Measurements from ENCODE around the gene FAM170B. TPM values are rescaled to one million over a fixed set of nuclear protein-coding genes. Genes with fewer than 3 reads are reported as not detected.

The FAM170B gene
- total RNA-seq, 8 experiments from 2014 or later = 0.14 to 0.36 (median 0.22) TPM; not detected in 4

DNA sequence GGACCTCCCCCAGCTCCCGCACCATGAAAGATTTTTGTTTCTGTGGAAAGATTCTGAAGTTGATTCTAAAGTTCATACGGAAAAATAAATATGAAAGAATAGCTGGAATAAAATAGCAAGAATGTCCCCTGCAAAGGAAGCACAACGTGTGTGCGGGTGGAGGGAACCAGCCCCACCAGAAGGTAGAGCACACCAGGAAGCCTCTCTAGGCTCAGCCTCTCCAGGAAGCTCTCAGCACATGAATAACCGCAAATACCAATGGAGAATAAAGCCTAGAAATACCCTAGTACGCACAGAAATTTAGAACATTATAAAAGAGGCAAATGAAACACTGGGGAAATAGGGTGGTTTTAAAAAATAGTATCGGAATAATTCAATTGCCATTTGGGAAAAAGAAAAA, 24.6 kb upstream of the FAM170B start:
- 33 to 95% (median 64%) methylated on average over 1 to 7 of the region's 7 CpGs for WGBS, 10 experiments
- in situ Hi-C loops (cut with MboI; ENCODE audit: low pct_unique_long_range_greater_than_20kb in 2 of 9, low sequenced_read_pairs in 9 of 9, unreplicated experiment in 9 of 9) = loop anchor here in 2 of 9 experiments (25.0 kb wide), 3 partner anchors 171 to 496 kb away; no protein-coding TSS in a partner anchor
- no peak overlapping the region for H3K4me3 ChIP-seq
- ATAC-seq (replicated peaks in 6 of 8) = no peak
- no peaks in the 10 kb centered on the region for H3K4me1 ChIP-seq (replicated peaks in 1 of 2)
- no peak overlapping the region for H3K27ac ChIP-seq

DNA sequence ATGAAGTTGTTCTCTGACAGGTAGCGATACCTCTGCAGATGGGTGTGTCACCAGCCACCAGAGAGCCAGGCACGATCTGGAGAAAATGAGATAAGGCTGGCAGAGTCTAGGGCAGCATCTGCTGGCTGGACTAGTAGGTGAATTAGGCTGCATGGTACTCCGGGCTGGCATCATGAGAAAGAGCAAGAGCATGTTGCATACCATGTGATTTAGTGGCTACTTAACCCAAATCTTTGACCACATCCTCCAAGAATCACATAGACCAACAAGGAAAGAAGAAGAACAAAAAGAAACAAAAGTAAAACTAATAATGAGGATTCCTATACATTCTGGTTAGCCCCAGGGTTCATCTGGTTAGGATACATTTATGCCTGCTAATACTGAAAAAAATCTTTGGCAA, 23.4 kb upstream of the FAM170B start:
- ATAC-seq (replicated peaks in 6 of 8) = no peak
- Histone ChIP-seq H3K4me1 (replicated peaks in 1 of 2) (no peaks in the 10 kb centered on the region), H3K4me3 (no peak overlapping the region), H3K27ac (no peak overlapping the region)
- 40 to 100% (median 81%) methylated on average over 1 to 3 of the region's 3 CpGs; no CpG with 5 or more reads in 2 of the 10 experiments for WGBS, 10 experiments
- in situ Hi-C loops (cut with MboI; ENCODE audit: low pct_unique_long_range_greater_than_20kb in 2 of 9, low sequenced_read_pairs in 9 of 9, unreplicated experiment in 9 of 9) = loop anchor here in 2 of 9 experiments (25.0 kb wide), 3 partner anchors 170 to 495 kb away; no protein-coding TSS in a partner anchor

DNA sequence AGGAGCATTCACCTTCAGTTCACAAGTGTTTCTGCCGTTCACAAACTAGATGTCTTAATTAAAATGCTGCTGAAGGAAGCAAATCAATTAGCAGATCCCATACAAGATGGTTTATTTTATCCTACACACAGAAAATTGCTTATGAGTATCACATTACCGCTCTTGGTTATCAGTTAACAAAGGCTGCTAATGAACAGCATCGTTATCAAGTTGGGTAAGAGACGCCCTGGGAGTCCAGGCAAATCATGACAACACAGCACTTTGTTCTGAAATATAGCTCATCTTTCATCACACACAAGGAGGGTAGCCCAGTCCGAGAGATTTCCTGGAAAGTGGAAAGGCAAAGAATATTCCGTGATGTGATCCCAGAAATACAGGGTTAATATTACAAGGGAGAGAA, 20.8 kb upstream of the FAM170B start:
- H3K27ac ChIP-seq = no peak overlapping the region
- no peak overlapping the region for H3K4me3 ChIP-seq
- WGBS, 10 experiments = 69 to 100% (median 92%) methylated on average over 1 to 6 of the region's 6 CpGs; no CpG with 5 or more reads in 1 of the 10 experiments
- ATAC-seq (replicated peaks in 6 of 8) = no peak
- no peaks in the 10 kb centered on the region for H3K4me1 ChIP-seq (replicated peaks in 1 of 2)
- in situ Hi-C loops (cut with MboI; ENCODE audit: low pct_unique_long_range_greater_than_20kb in 2 of 9, low sequenced_read_pairs in 9 of 9, unreplicated experiment in 9 of 9) = loop anchor here in 2 of 9 experiments (25.0 kb wide), 3 partner anchors 167 to 492 kb away; no protein-coding TSS in a partner anchor

DNA sequence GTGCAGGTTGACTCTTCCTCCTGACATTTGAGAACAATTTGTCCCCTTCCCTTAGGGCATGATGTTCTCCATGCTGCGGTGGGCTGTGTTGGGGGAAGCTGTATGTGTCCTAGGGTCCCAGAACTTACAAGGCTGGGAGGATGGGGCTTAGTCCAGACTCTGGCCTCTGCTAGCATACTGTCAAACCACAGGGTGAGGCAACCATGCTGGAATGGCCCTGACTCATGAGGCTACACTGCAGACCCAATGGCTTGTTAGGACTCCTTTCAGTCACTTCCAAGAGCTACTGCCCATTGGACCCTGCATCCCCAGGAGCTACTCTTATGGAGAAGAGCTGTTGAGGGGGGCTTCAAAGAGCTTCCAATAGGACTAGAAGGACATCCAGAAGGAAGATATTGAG, 20.1 kb upstream of the FAM170B start:
- in situ Hi-C loops (cut with MboI; ENCODE audit: low pct_unique_long_range_greater_than_20kb in 2 of 9, low sequenced_read_pairs in 9 of 9, unreplicated experiment in 9 of 9) = loop anchor here in 2 of 9 experiments (25.0 kb wide), 3 partner anchors 167 to 492 kb away; no protein-coding TSS in a partner anchor

DNA sequence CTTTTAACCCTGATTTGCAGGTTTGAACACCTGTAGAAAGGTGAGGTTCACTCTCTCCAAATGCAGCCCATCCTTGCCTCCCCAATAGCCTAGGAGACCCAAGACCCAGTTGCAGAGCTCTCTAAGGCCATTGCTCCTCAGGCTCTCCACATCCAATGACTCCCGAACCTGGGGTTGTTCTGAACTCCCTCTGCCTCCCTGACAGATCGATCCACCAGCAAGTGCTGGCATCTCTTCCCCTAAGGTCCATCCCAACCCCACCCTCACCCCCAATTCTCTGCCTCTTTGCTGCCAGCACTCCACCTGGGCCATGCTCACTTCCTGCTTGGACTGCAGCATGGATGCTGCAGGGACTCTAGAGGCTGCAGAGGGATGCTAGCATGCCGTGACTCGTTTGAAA, 19.3 kb upstream of the FAM170B start:
- Histone ChIP-seq H3K4me1 (replicated peaks in 1 of 2) (no peaks in the 10 kb centered on the region), H3K27ac (no peak overlapping the region), H3K4me3 (no peak overlapping the region)
- 17 to 80% (median 58%) methylated on average over 1 to 4 of the region's 4 CpGs; no CpG with 5 or more reads in 4 of the 10 experiments for WGBS, 10 experiments
- no peak for ATAC-seq (replicated peaks in 6 of 8)
- in situ Hi-C loops (cut with MboI; ENCODE audit: low pct_unique_long_range_greater_than_20kb in 2 of 9, low sequenced_read_pairs in 9 of 9, unreplicated experiment in 9 of 9) = loop anchor here in 2 of 9 experiments (25.0 kb wide), 3 partner anchors 166 to 491 kb away; no protein-coding TSS in a partner anchor

More for the DNA sequence above, 20.1 kb upstream of the FAM170B start:
- H3K27ac ChIP-seq = no peak overlapping the region
- peak in 1 of 8 experiments; percentile 53 for ATAC-seq (replicated peaks in 6 of 8)
- no peaks in the 10 kb centered on the region for H3K4me1 ChIP-seq (replicated peaks in 1 of 2)
- WGBS, 10 experiments = 40 to 100% (median 81%) methylated on average over 1 of the region's 1 CpG; no CpG with 5 or more reads in 6 of the 10 experiments
- no peak overlapping the region for H3K4me3 ChIP-seq

DNA sequence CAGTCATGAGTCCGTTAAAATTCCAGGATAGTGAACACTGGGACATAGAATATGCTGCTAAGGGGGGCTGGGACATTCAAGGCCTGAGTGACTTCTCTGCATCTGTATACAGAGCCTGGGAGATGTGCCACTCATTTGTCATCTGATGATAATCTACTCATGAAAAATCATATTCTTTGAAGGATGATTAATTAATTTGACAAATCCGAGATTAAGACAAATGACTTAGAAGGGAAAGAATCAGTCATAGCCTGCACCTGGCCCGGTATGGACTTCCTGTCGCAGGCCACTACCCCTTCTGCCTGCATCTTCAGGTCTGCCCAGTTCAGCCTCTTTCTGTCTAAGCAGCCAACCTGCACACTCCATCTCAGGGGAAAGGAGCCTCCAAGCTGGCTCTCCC, 18.8 kb upstream of the FAM170B start:
- 40 to 93% (median 83%) methylated on average over 1 to 3 of the region's 4 CpGs; no CpG with 5 or more reads in 1 of the 10 experiments for WGBS, 10 experiments
- in situ Hi-C loops (cut with MboI; ENCODE audit: low pct_unique_long_range_greater_than_20kb in 2 of 9, low sequenced_read_pairs in 9 of 9, unreplicated experiment in 9 of 9) = loop anchor here in 2 of 9 experiments (25.0 kb wide), 3 partner anchors 165 to 490 kb away; no protein-coding TSS in a partner anchor
- Histone ChIP-seq H3K4me1 (replicated peaks in 1 of 2) (no peaks in the 10 kb centered on the region), H3K4me3 (no peak overlapping the region), H3K27ac (no peak overlapping the region)
- ATAC-seq (replicated peaks in 6 of 8) = no peak

DNA sequence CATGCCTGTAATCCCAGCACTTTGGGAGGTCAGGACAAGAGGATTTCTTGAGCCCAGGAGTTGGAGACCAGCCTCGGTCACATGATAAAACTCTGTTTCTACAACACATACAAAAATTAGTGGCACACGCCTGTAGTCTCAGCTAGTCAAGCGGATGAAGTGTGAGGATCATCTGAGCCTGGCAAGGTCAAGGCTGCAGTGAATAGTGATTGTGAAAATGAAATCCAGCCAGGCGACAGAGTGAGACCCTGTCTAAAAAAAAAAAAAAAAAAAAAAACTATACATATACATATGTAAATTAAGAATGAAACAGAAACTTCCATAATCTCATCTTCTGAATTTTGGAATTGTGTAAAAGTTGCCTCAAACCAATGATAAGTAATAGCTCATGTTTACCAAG, 18.2 kb upstream of the FAM170B start:
- H3K27ac ChIP-seq = no peak overlapping the region
- H3K4me3 ChIP-seq = no peak overlapping the region
- in situ Hi-C loops (cut with MboI; ENCODE audit: low pct_unique_long_range_greater_than_20kb in 2 of 9, low sequenced_read_pairs in 9 of 9, unreplicated experiment in 9 of 9) = loop anchor here in 2 of 9 experiments (25.0 kb wide), 3 partner anchors 165 to 490 kb away; no protein-coding TSS in a partner anchor
- WGBS, 10 experiments = 71 to 100% (median 91%) methylated on average over 1 to 4 of the region's 4 CpGs; no CpG with 5 or more reads in 1 of the 10 experiments
- ATAC-seq (replicated peaks in 6 of 8) = no peak
- H3K4me1 ChIP-seq (replicated peaks in 1 of 2) = no peaks in the 10 kb centered on the region

DNA sequence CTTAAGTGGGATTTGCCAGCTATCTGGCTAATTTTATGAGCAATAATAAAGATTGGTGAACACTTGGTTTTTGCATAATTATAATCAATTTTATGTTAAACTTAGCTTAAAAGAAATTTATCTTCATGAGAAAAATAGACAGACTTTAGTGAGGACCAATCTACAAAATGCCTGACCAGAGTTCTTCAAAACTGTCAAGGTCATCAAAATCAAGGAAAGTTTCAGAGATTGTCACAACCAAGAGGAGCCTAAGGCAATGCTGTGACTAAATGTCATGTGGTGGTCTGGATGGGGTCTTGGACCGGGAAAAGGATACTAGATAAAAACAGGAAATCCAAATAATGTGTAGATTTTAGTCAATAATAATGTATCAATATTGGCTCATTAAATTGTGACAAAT, 17.7 kb upstream of the FAM170B start:
- Histone ChIP-seq H3K4me1 (replicated peaks in 1 of 2) (no peaks in the 10 kb centered on the region), H3K4me3 (no peak overlapping the region), H3K27ac (no peak overlapping the region)
- ATAC-seq (replicated peaks in 6 of 8) = no peak
- 0 to 83% (median 62%) methylated on average over 1 of the region's 1 CpG; no CpG with 5 or more reads in 2 of the 10 experiments for WGBS, 10 experiments
- in situ Hi-C loops (cut with MboI; ENCODE audit: low pct_unique_long_range_greater_than_20kb in 2 of 9, low sequenced_read_pairs in 9 of 9, unreplicated experiment in 9 of 9) = loop anchor here in 2 of 9 experiments (25.0 kb wide), 3 partner anchors 164 to 489 kb away; no protein-coding TSS in a partner anchor

DNA sequence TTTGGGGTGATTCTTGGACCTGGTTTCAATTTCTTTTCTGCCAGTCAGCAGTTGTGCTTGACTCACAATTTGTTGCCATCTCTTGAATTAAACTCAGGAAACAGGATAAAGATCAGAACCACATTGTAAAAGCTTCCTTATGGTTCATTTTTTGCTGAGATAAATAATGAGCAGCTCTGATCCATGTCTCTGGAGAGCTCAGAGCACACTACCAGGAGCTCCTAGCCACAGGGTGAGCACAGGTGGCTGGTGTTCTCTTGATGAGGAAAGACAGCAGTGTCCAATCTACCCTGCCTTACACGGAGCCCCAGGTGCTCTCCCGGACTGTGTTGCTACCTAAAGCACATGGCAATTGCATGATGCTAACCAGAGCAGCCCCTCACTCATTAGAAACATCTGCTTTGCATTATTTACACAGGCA, 17.2 kb upstream of the FAM170B start:
- Histone ChIP-seq H3K27ac (no peak overlapping the region), H3K4me1 (replicated peaks in 1 of 2) (no peaks in the 10 kb centered on the region), H3K4me3 (no peak overlapping the region)
- in situ Hi-C loops (cut with MboI; ENCODE audit: low pct_unique_long_range_greater_than_20kb in 2 of 9, low sequenced_read_pairs in 9 of 9, unreplicated experiment in 9 of 9) = loop anchor here in 2 of 9 experiments (25.0 kb wide), 3 partner anchors 164 to 489 kb away; no protein-coding TSS in a partner anchor
- no peak for ATAC-seq (replicated peaks in 6 of 8)
- 20 to 80% (median 75%) methylated on average over 1 to 2 of the region's 2 CpGs; no CpG with 5 or more reads in 6 of the 10 experiments for WGBS, 10 experiments

DNA sequence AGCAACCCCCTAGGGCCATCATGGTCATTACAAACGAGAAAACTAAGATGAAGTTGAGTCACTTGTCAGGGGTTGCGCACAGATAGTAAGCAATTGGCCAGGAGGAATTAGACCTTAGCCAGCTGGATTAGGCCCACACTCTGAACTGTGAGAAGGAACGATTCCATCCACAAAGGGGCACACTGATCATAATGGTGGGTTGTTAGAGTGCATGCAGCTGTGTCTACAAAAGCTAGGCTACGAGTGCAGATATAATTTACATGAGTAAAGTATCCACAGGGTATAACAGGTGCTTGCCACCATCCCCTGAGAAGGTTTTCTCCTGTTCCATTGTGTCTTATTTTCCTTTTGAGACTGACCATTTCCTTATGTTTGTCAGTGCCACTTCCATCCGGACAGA, 16.6 kb upstream of the FAM170B start:
- WGBS, 10 experiments = 21 to 88% (median 77%) methylated on average over 2 to 5 of the region's 5 CpGs; no CpG with 5 or more reads in 1 of the 10 experiments
- in situ Hi-C loops (cut with MboI; ENCODE audit: low pct_unique_long_range_greater_than_20kb in 2 of 9, low sequenced_read_pairs in 9 of 9, unreplicated experiment in 9 of 9) = loop anchor here in 2 of 9 experiments (25.0 kb wide), 3 partner anchors 163 to 488 kb away; no protein-coding TSS in a partner anchor
- peak in 1 of 8 experiments; percentile 45 for ATAC-seq (replicated peaks in 6 of 8)
- Histone ChIP-seq H3K27ac (no peak overlapping the region), H3K4me1 (replicated peaks in 1 of 2) (no peaks in the 10 kb centered on the region), H3K4me3 (no peak overlapping the region)

DNA sequence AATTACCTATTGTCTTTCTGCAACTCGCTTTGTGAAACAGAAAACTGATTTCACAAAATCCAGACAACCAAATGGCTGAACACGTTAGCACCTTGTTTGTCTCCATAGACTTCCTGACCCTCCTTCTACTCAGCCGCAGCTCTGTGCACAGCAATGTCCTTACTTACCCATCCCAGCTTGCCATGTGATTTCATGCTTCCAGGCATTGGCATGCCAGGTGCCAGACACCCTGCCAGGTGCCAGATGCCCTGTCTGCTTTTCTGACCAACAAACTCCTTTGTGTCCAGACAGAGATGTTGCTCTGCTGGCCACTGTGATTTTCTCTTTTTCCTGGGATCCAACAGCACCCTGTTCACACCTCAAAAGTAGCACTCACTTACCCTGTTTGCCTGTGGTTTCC, 16.1 kb upstream of the FAM170B start:
- no peak for ATAC-seq (replicated peaks in 6 of 8)
- Histone ChIP-seq H3K4me3 (no peak overlapping the region), H3K4me1 (replicated peaks in 1 of 2) (no peaks in the 10 kb centered on the region), H3K27ac (no peak overlapping the region)
- in situ Hi-C loops (cut with MboI; ENCODE audit: low pct_unique_long_range_greater_than_20kb in 2 of 9, low sequenced_read_pairs in 9 of 9, unreplicated experiment in 9 of 9) = loop anchor here in 2 of 9 experiments (25.0 kb wide), 3 partner anchors 163 to 488 kb away; no protein-coding TSS in a partner anchor
- WGBS, 10 experiments = 69 to 100% (median 91%) methylated on average over 2 to 3 of the region's 3 CpGs; no CpG with 5 or more reads in 4 of the 10 experiments

DNA sequence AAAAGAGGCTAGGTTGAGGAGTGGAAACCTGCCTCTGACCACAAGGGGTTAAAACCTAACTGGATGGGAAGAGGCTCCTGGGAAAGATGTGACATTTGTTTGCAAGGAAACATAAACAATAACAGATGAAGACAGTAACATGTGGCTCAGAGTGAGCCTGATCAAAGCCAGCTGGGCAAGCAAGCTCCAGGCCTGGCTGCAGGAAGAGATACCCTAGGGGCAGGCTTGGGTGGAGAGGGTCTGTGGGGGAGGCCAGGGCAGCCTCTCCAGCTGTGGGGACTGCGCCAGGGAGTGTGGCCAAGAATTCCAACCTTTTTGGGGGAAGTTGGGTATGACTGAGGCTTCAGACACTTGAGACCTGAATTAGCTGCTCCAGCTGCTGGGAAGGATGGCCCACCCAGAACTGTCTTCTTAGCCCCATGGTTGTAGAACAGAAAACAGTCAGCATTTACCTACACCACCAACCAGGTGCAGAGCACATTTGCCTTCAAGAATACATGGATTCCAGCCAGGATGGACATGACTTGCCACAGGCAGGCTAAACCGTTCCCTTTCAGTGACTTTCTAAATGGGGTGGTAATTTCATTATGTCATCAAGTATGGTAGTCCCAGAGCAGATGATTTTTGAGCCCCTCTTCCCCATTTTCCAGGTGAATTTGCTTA, 10.4 kb upstream of the FAM170B start:
- ATAC-seq (replicated peaks in 6 of 8) = peak in 3 of 8 experiments; percentile 54 to 75 (median 66)
- in situ Hi-C loops (cut with MboI; ENCODE audit: low pct_unique_long_range_greater_than_20kb in 2 of 9, low sequenced_read_pairs in 9 of 9, unreplicated experiment in 9 of 9) = no loop called here
- no peaks in the 10 kb centered on the region for H3K4me1 ChIP-seq (replicated peaks in 1 of 2)
- 57 to 100% (median 100%) methylated on average over 1 to 2 of the region's 2 CpGs; no CpG with 5 or more reads in 5 of the 10 experiments for WGBS, 10 experiments
- no peak overlapping the region for H3K27ac ChIP-seq
- H3K4me3 ChIP-seq = no peak overlapping the region

DNA sequence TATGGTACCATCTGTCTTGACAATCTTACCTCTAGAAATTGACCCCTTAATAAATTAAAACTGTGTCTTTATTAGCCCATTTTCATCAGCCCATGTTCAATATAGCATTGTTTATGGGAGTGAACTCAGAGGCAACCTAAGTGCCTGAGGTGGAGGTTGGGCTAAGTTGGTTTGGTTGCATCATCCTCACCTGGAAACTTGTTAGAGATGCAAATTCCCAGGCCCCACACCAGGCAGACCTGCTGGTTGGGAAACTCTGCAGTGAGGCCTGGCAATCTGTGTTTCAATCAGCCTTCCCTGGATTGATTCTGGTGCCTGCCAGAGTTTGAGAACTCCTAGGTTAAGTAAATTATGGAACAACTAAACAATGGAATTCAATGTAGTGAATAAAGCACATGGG, 9.4 kb upstream of the FAM170B start:
- Histone ChIP-seq H3K4me3 (no peak overlapping the region), H3K27ac (no peak overlapping the region), H3K4me1 (replicated peaks in 1 of 2) (no peaks in the 10 kb centered on the region)
- in situ Hi-C loops (cut with MboI; ENCODE audit: low pct_unique_long_range_greater_than_20kb in 2 of 9, low sequenced_read_pairs in 9 of 9, unreplicated experiment in 9 of 9) = no loop called here
- no peak for ATAC-seq (replicated peaks in 6 of 8)
